GM18526 (cell line): ENCODE data around the gene MAB21L4.

Experiments
- POLR2A ChIP-seq: IDR thresholded peaks from 3 replicates; pipeline ENCODE4 v1.6.1; 2011; ENCODE audit not compliant: insufficient read length; ENCODE audit errors: extremely low read depth

Gene MAB21L4

GRCh38 chr2:240905176-240905781 lies 9.3 kb upstream of the MAB21L4 start:
- no peak for TF ChIP-seq POLR2A

- TF ChIP-seq POLR2A = no peak
Observed at GRCh38 chr2:240904216-240905175, 8.5 kb upstream of the MAB21L4 start.

- no peak for TF ChIP-seq POLR2A
Observed at GRCh38 chr2:240903191-240904060, 7.5 kb upstream of the MAB21L4 start.

- no peak for TF ChIP-seq POLR2A
Observed at GRCh38 chr2:240902615-240903041, 6.7 kb upstream of the MAB21L4 start.

GRCh38 chr2:240901986-240902614 lies 6.1 kb upstream of the MAB21L4 start:
- no peak for TF ChIP-seq POLR2A

GRCh38 chr2:240900141-240900860 lies 4.3 kb upstream of the MAB21L4 start:
- no peak for TF ChIP-seq POLR2A

GRCh38 chr2:240899468-240899865 lies 3.5 kb upstream of the MAB21L4 start:
- TF ChIP-seq POLR2A = no peak

GRCh38 chr2:240898731-240899467 lies 2.9 kb upstream of the MAB21L4 start:
- no peak for TF ChIP-seq POLR2A

GRCh38 chr2:240898108-240898730 lies 2.3 kb upstream of the MAB21L4 start:
- TF ChIP-seq POLR2A = no peak

- TF ChIP-seq POLR2A = no peak
Observed at GRCh38 chr2:240896871-240897692, 1.1 kb upstream of the MAB21L4 start.

GRCh38 chr2:240896394-240896793 lies 438 bp upstream of the MAB21L4 start:
- no peak for TF ChIP-seq POLR2A

GRCh38 chr2:240894836-240895558 lies 959 bp downstream of the MAB21L4 start:
- TF ChIP-seq POLR2A = no peak

GRCh38 chr2:240894006-240894405 lies 1.9 kb downstream of the MAB21L4 start:
- TF ChIP-seq POLR2A = no peak
